Gastroesophageal sphincter (tissue), 3 donors: ENCODE results near the gene PTPN20.

Experiments used
- CTCF ChIP-seq, 4 experiments: fragments of 200-600 bp in 2 of 4; fragments of 450-650 bp in 2 of 4; sonication (generic) in 1 of 4; IDR thresholded peaks; one replicate each; pipeline ENCODE4 v1.5.1; 2017 to 2019; ENCODE audit warnings: antibody characterized with exemption in 4 of 4, mild to moderate bottlenecking in 2 of 4, moderate library complexity in 2 of 4
- POLR2AphosphoS5 ChIP-seq: sonication (generic); formaldehyde crosslinking; IDR thresholded peaks from one replicate; pipeline ENCODE4 v1.6.1; 2017; ENCODE audit warnings: antibody characterized with exemption

- TF ChIP-seq CTCF (IDR thresholded peaks at IDR 0.05) = no peak
- no peak for TF ChIP-seq POLR2AphosphoS5
Measured at GRCh38 chr10:47027784-47028260, 116.6 kb downstream of the PTPN20 start.
